ENCODE data around the gene ZNF319. TPM values are rescaled to one million over a fixed set of nuclear protein-coding genes. Genes with fewer than 3 reads are reported as not detected.

Gene ZNF319
- total and polyA plus RNA-seq, 2 of the 13 experiments (the other 11 are each of a cell fraction or from before 2014, with no cell fraction given): 2.4 to 3.6 TPM

- peak; percentile 37 for DNase-seq (ENCODE audit: low spot score)
- intact Hi-C loops (cut with micrococcal nuclease; ENCODE audit: unreplicated experiment): loop anchor here (10.0 kb wide), 2 partner anchors 167 to 277 kb away; partner anchors contain the start of gene CSNK2A2
- TF ChIP-seq RXRA (CRISPR knock-in tag; IDR thresholded peaks at IDR 0.05) (no peak), ZBTB49 (CRISPR knock-in tag; IDR thresholded peaks at IDR 0.05; ENCODE audit: borderline replicate concordance) (no peak), BRF2 (CRISPR knock-in tag; IDR thresholded peaks at IDR 0.05) (no peak), ZBTB40 (IDR thresholded peaks at IDR 0.05) (no peak), ZBTB40 (CRISPR knock-in tag; IDR thresholded peaks at IDR 0.05) (no peak), ZNF382 (CRISPR knock-in tag; IDR thresholded peaks at IDR 0.05; ENCODE audit: borderline replicate concordance) (no peak), ZBTB37 (CRISPR knock-in tag; IDR thresholded peaks at IDR 0.05) (no peak), DRAP1 (CRISPR knock-in tag; IDR thresholded peaks at IDR 0.05) (no peak)
Measured at GRCh38 chr16:58027161-58027915, 26.9 kb upstream of the ZNF319 start.

More at GRCh38 chr16:58027161-58027915, 26.9 kb upstream of the ZNF319 start:
- H3K4me3 ChIP-seq (replicated peaks in 1 of 3; ENCODE audit: insufficient read depth in 1 of 3, low read depth in 2 of 3, low read length in 3 of 3): peak overlapping the region; percentile 87 to 97 (median 88)
- BruUV-seq (replicated peaks): no TSS peak
- H3K4me2 ChIP-seq (ENCODE audit: low read depth, low read length): peak overlapping the region; percentile 96
- in situ Hi-C loops (cut with HindIII; ENCODE audit: extremely low pct_ligation_motif_present, low pct_unique_long_range_greater_than_20kb): no loop called here
- H3K79me2 ChIP-seq (ENCODE audit: insufficient read depth, low read length): peaks cover 32% of the 10 kb centered on the region
- peak overlapping the region; percentile 82 for H3K9ac ChIP-seq (ENCODE audit: insufficient read depth, low read depth, low read length)
- no peaks in the 10 kb centered on the region for H3K9me3 ChIP-seq (ENCODE audit: low read length)
- ATAC-seq (peak; percentile 2), FAIRE-seq (no peak)
- no peaks in the 10 kb centered on the region for H3K27me3 ChIP-seq (ENCODE audit: control insufficient read depth in 1 of 2, insufficient read depth in 2 of 2, low read length in 2 of 2)
- WGBS (ENCODE audit: low lambda C conversion rate): 3% methylated on average over 31 of the region's 43 CpGs
- no peak overlapping the region for H2AFZ ChIP-seq (ENCODE audit: low read length)
- H3K4me1 ChIP-seq (ENCODE audit: insufficient read depth, low read length): peaks cover 62% of the 10 kb centered on the region
- H4K20me1 ChIP-seq (ENCODE audit: insufficient read depth, low read length): peaks cover 26% of the 10 kb centered on the region; the same call in 1 of the 2 replicates
- ChIA-PET CTCF (ENCODE audit: low intra/inter-chr PET ratio, low total read pairs) (no interaction called here), POLR2A (interaction anchor here (0.6 to 5.9 kb wide), 5 partner anchors 26 to 154 kb away, joined by 3 to 101 read pairs (median 4); partner anchors contain the start of genes CFAP20, USB1 and ZNF319)
- H3K36me3 ChIP-seq (replicated peaks in 1 of 2; ENCODE audit: control insufficient read depth in 1 of 2, insufficient read depth in 2 of 2, low read length in 2 of 2): peaks cover 0 to 6% of the 10 kb centered on the region in 2 experiments; a peak in 2 of 5 replicates
- H3K27ac ChIP-seq (ENCODE audit: extremely low read length, insufficient read depth, low read length): peak overlapping the region; percentile 10
